ENCODE measurements around the gene SASH1. TPM values are rescaled to one million over a fixed set of nuclear protein-coding genes. Genes with fewer than 3 reads are reported as not detected.
A peak's percentile ranks its signal among the peaks of the same experiment; 100 is the strongest.
"Not testable (repeated sequence)": the region's sequence is repeated elsewhere in the genome, so short reads cannot be mapped to it uniquely, and the experiment has no call there.

The SASH1 gene
- total RNA-seq, 6 experiments from 2014 or later: 66.0 to 91.4 (median 88.4) TPM

- no peak overlapping the region for H3K27ac Mint-ChIP-seq
- no peak overlapping the region for H3K4me3 Mint-ChIP-seq
- H3K27me3 Mint-ChIP-seq (ENCODE audit: insufficient read depth): no peaks in the 10 kb centered on the region
- peaks cover 21% of the 10 kb centered on the region for H3K36me3 Mint-ChIP-seq (ENCODE audit: low read depth)
- peaks cover 23% of the 10 kb centered on the region for H3K4me1 Mint-ChIP-seq (ENCODE audit: low read depth)
- H3K9me3 Mint-ChIP-seq: no peaks in the 10 kb centered on the region
- TF ChIP-seq CTCF (IDR thresholded peaks at IDR 0.05): no peak
- DNase-seq: no peak
Measured at GRCh38 chr6:148389086-148389485, 46.4 kb downstream of the SASH1 start.

GRCh38 chr6:148389917-148390316 is 47.3 kb downstream of the SASH1 start:
- H3K4me3 Mint-ChIP-seq: no peak overlapping the region
- no peaks in the 10 kb centered on the region for H3K27me3 Mint-ChIP-seq (ENCODE audit: insufficient read depth)
- peaks cover 27% of the 10 kb centered on the region for H3K36me3 Mint-ChIP-seq (ENCODE audit: low read depth)
- no peak for DNase-seq
- peaks cover 29% of the 10 kb centered on the region for H3K4me1 Mint-ChIP-seq (ENCODE audit: low read depth)
- no peak overlapping the region for H3K27ac Mint-ChIP-seq
- TF ChIP-seq CTCF (IDR thresholded peaks at IDR 0.05): no peak
- no peaks in the 10 kb centered on the region for H3K9me3 Mint-ChIP-seq

- not testable (repeated sequence) for DNase-seq; H3K27ac Mint-ChIP-seq; H3K27me3 Mint-ChIP-seq (ENCODE audit: insufficient read depth); H3K4me3 Mint-ChIP-seq; H3K9me3 Mint-ChIP-seq
- H3K36me3 Mint-ChIP-seq (ENCODE audit: low read depth): peaks cover 30% of the 10 kb centered on the region
- H3K4me1 Mint-ChIP-seq (ENCODE audit: low read depth): peaks cover 29% of the 10 kb centered on the region
Measured at GRCh38 chr6:148392127-148392526, 49.5 kb downstream of the SASH1 start.

GRCh38 chr6:148392671-148393070 is 50.0 kb downstream of the SASH1 start:
- peaks cover 30% of the 10 kb centered on the region for H3K4me1 Mint-ChIP-seq (ENCODE audit: low read depth)
- DNase-seq: no peak
- H3K27ac Mint-ChIP-seq: no peak overlapping the region; the same call in 1 of the 2 replicates
- H3K9me3 Mint-ChIP-seq: no peaks in the 10 kb centered on the region
- H3K36me3 Mint-ChIP-seq (ENCODE audit: low read depth): peaks cover 30% of the 10 kb centered on the region
- no peak overlapping the region for H3K4me3 Mint-ChIP-seq
- TF ChIP-seq CTCF (IDR thresholded peaks at IDR 0.05): no peak
- H3K27me3 Mint-ChIP-seq (ENCODE audit: insufficient read depth): no peaks in the 10 kb centered on the region

GRCh38 chr6:148395583-148396101 is 53.0 kb downstream of the SASH1 start:
- H3K36me3 Mint-ChIP-seq (ENCODE audit: low read depth): peaks cover 40% of the 10 kb centered on the region
- no peaks in the 10 kb centered on the region for H3K9me3 Mint-ChIP-seq
- H3K27ac Mint-ChIP-seq: peak overlapping the region; percentile 35
- peaks cover 35% of the 10 kb centered on the region for H3K4me1 Mint-ChIP-seq (ENCODE audit: low read depth)
- no peak for TF ChIP-seq CTCF (IDR thresholded peaks at IDR 0.05)
- H3K4me3 Mint-ChIP-seq: no peak overlapping the region
- H3K27me3 Mint-ChIP-seq (ENCODE audit: insufficient read depth): no peaks in the 10 kb centered on the region
- no peak for DNase-seq

- Mint-ChIP-seq H3K4me3 (no peak overlapping the region), H3K36me3 (ENCODE audit: low read depth) (peaks cover 39% of the 10 kb centered on the region), H3K4me1 (ENCODE audit: low read depth) (peaks cover 36% of the 10 kb centered on the region), H3K9me3 (no peaks in the 10 kb centered on the region), H3K27me3 (ENCODE audit: insufficient read depth) (no peaks in the 10 kb centered on the region), H3K27ac (no peak overlapping the region)
- no peak for TF ChIP-seq CTCF (IDR thresholded peaks at IDR 0.05)
- no peak for DNase-seq
Measured at GRCh38 chr6:148396411-148396810, 53.8 kb downstream of the SASH1 start.
